Nephron progenitor cell (in vitro differentiated cells): Measurements from ENCODE around the gene PBLD.
"Not testable (repeated sequence)": the region's sequence is repeated elsewhere in the genome, so short reads cannot be mapped to it uniquely, and the experiment has no call there.

Experiments used
- DNase-seq: peaks from one replicate; pipeline ENCODE4 v3.0.0; 2021
- H3K27ac Mint-ChIP-seq: 2 replicates; pipeline ENCODE4 v1.8.0; 2021; ENCODE audit warnings: mild to moderate bottlenecking, moderate library complexity, mixed read lengths
- H3K27me3 Mint-ChIP-seq: 2 replicates; pipeline ENCODE4 v1.8.0; 2021; ENCODE audit warnings: mild to moderate bottlenecking, low read depth, mixed read lengths; ENCODE audit not compliant: poor library complexity
- H3K36me3 Mint-ChIP-seq: 2 replicates; pipeline ENCODE4 v1.8.0; 2021; ENCODE audit warnings: low read depth, mixed read lengths
- H3K4me1 Mint-ChIP-seq: 2 replicates; pipeline ENCODE4 v1.8.0; 2021; ENCODE audit warnings: mixed read lengths
- H3K4me3 Mint-ChIP-seq: 2 replicates; pipeline ENCODE4 v1.8.0; 2021; ENCODE audit warnings: mild to moderate bottlenecking, moderate library complexity, mixed read lengths
- H3K9me3 Mint-ChIP-seq: 2 replicates; pipeline ENCODE4 v1.8.0; 2021; ENCODE audit warnings: mild to moderate bottlenecking, moderate library complexity, mixed read lengths
- TF ChIP-seq, protein P1 (sequence below): fragments of 200-600 bp; sonication (generic); IDR thresholded peaks from 2 replicates; pipeline ENCODE4 v1.5.0; 2021; ENCODE audit warnings: antibody characterized with exemption

Gene PBLD

DNA sequence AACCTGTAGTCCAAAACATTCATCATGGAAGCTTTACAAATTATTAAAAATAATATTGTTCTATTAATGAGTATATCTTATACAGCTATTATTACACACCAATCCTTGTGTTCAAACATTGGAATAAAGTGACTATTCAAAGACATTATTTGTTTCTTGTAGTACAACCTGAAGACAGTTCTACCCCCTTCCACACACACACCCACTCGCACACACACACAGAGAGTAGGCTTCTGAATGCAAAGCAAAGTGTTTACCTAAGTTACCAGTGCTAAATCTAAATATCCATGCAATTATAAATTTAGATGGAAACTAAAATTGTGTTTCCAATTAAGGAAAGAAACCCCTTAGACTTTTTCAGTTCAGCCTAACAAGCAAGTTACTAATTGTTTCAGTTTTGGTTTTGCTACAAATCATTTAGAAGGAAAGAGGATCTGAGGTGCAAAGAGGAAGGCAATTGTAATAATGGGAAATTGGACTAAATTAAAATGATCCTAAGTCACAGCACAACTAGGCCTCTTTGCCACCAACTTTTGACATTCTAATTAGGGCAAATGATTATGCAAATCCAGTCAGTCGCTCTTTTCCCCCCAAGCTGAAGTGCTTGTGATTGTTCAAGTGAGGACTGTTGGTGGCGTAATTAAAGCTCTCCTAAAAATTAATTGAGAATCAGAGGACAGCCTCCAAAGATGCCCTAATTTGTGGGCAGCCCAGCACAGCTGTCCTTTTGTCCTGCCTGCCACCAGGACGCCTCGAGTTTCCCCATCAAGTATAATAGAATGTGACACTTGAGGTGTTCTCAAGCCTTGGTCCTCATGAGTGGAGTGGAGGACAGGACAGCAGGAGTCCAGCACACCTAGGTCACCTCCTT lies 80.9 kb downstream of the PBLD start:
- H3K27me3 Mint-ChIP-seq, result peaks cover 52% of the 10 kb centered on the region
- H3K4me3 Mint-ChIP-seq, result no peak overlapping the region
- no peak overlapping the region for H3K27ac Mint-ChIP-seq
- TF ChIP-seq, protein P1, sequence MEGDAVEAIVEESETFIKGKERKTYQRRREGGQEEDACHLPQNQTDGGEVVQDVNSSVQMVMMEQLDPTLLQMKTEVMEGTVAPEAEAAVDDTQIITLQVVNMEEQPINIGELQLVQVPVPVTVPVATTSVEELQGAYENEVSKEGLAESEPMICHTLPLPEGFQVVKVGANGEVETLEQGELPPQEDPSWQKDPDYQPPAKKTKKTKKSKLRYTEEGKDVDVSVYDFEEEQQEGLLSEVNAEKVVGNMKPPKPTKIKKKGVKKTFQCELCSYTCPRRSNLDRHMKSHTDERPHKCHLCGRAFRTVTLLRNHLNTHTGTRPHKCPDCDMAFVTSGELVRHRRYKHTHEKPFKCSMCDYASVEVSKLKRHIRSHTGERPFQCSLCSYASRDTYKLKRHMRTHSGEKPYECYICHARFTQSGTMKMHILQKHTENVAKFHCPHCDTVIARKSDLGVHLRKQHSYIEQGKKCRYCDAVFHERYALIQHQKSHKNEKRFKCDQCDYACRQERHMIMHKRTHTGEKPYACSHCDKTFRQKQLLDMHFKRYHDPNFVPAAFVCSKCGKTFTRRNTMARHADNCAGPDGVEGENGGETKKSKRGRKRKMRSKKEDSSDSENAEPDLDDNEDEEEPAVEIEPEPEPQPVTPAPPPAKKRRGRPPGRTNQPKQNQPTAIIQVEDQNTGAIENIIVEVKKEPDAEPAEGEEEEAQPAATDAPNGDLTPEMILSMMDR, result no peak
- peaks cover 37% of the 10 kb centered on the region for H3K4me1 Mint-ChIP-seq
- no peaks in the 10 kb centered on the region for H3K36me3 Mint-ChIP-seq
- H3K9me3 Mint-ChIP-seq, result no peaks in the 10 kb centered on the region
- no peak for DNase-seq

DNA sequence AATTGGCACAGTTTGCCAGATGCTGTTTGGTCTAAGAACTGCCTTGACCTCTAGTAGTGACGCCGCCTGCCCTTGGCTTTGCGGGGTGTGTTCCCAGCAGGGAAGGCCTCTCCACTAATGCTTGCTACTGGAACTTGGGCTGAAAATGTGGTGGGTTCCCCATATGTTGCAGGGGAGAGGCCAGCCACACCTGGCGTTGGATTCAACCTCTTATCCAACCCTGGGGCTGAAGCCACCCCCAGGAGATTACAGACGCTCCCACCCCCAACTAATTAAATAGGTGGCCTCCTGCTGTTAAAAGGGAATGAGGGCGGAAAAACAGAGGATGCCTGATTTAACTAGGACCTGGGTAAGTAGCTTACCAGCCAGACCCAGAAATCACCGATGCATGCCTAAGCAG lies 81.6 kb downstream of the PBLD start:
- Mint-ChIP-seq H3K9me3 (no peaks in the 10 kb centered on the region), H3K4me1 (peaks cover 37% of the 10 kb centered on the region), H3K36me3 (no peaks in the 10 kb centered on the region), H3K4me3 (no peak overlapping the region), H3K27ac (no peak overlapping the region), H3K27me3 (peaks cover 48% of the 10 kb centered on the region)
- DNase-seq, result no peak
- TF ChIP-seq, protein P1, result no peak

DNA sequence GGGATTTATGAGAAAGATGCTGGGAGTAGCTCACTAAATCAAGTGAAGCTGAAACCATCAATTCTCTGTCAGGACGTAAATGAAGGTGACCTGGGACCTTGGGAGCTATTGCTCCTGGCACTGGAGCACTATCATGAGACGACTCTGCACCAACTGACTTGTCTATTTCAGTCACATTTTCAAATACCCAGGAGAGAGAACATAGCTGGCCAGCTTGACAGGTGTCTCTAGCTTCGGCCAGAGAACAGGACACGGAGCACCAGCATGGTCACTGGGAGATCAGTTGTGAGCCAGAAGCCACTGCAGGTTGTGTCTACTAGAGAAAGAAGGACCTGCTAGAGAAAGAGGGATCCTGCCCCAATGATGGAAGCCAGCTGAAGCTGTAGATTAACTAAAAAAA lies 83.4 kb downstream of the PBLD start:
- H3K27ac Mint-ChIP-seq, result no peak overlapping the region
- H3K9me3 Mint-ChIP-seq, result no peaks in the 10 kb centered on the region
- DNase-seq, result no peak
- peaks cover 54% of the 10 kb centered on the region for H3K27me3 Mint-ChIP-seq
- no peaks in the 10 kb centered on the region for H3K36me3 Mint-ChIP-seq
- H3K4me1 Mint-ChIP-seq, result peaks cover 32% of the 10 kb centered on the region
- H3K4me3 Mint-ChIP-seq, result no peak overlapping the region
- TF ChIP-seq, protein P1, result no peak

DNA sequence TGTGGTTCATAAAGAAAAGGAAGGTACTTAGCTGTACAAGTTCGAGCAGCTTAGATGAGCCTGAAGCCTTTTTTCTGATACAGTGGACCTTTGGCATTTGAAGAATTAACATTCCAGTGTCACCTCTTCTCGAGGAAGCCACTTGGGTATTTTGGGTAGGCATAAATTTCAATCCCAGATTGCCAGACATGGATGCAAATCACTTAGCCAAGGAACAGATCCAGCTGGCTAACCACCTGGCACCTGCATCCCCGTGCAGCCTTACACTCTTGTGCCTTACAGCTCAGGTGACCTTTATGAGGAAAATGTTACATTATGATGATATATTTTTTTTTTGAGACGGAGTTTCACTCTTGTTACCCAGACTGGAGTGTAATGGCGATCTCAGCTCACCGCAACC lies 84.8 kb downstream of the PBLD start:
- H3K4me1 Mint-ChIP-seq, result peaks cover 22% of the 10 kb centered on the region
- TF ChIP-seq, protein P1, result no peak
- H3K27ac Mint-ChIP-seq, result no peak overlapping the region
- H3K27me3 Mint-ChIP-seq, result peaks cover 59% of the 10 kb centered on the region
- H3K9me3 Mint-ChIP-seq, result no peaks in the 10 kb centered on the region
- no peak overlapping the region for H3K4me3 Mint-ChIP-seq
- DNase-seq, result no peak
- no peaks in the 10 kb centered on the region for H3K36me3 Mint-ChIP-seq

DNA sequence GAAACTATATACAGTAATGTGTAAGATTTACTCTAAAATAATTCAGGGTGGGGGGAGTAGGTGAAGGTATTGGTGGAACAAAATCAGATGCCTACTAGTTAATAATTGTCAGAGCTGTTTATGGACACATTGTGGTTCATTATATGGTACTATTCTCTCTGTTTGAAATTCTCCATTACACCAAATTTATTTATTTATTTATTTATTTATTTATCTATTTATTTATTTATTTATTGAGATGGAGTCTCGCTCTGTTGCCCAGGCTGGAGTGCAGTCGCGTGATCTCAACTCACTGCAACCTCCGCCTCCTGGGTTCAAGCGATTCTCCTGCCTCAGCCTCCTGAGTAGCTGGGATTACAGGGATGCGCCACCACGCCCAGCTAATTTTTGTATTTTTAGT lies 86.3 kb downstream of the PBLD start:
- H3K27me3 Mint-ChIP-seq, result peaks cover 51% of the 10 kb centered on the region
- H3K4me1 Mint-ChIP-seq, result peaks cover 12% of the 10 kb centered on the region
- H3K27ac Mint-ChIP-seq, H3K4me3 Mint-ChIP-seq, H3K9me3 Mint-ChIP-seq, H3K36me3 Mint-ChIP-seq, DNase-seq: not testable (repeated sequence)

DNA sequence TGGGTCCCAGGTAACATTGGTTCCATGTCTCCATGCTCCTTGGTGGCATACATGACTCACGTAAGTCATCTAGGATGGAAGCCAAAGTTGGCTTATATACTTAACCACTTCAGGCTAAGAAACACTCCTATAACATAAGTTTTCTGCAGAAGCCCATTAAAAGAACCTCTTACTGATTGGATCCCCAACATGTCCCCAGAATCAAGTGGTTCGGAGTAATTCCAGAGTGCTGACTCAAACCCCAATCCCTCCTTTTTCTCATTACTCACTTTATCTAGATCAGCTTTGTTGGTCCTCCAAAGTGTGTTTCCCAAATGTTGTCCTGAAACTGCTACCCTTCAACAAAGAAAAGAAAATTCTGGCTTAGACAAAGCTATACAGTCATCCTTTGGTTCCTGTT lies 90.7 kb downstream of the PBLD start:
- Mint-ChIP-seq H3K9me3 (no peaks in the 10 kb centered on the region), H3K4me3 (no peak overlapping the region), H3K36me3 (no peaks in the 10 kb centered on the region), H3K27ac (no peak overlapping the region), H3K27me3 (peaks cover 32% of the 10 kb centered on the region), H3K4me1 (peaks cover 10% of the 10 kb centered on the region)
- TF ChIP-seq, protein P1, result no peak
- DNase-seq, result no peak
